ENCODE results near the gene EPB41L4B.

EPB41L4B gene

DNA sequence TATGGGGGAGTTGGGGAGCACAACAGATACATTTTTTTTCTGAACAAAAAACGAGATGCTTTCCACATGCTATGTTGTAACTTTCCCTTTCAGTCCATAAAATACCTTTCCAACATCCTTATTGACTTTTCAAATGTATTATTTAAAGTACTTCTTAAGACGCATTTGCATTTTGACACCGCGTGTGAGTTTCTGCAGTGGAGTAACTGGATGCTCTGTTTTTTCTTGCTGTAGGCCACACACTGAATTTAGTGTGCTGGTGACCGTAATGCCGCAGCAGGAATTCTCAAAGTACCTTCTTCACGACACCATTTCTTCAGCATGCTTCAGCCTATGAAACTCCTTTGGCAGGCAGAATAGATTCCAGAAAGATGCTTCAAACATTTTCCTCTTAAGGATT is 14.3 kb upstream of the EPB41L4B start:
- TF ChIP-seq, protein P1, sequence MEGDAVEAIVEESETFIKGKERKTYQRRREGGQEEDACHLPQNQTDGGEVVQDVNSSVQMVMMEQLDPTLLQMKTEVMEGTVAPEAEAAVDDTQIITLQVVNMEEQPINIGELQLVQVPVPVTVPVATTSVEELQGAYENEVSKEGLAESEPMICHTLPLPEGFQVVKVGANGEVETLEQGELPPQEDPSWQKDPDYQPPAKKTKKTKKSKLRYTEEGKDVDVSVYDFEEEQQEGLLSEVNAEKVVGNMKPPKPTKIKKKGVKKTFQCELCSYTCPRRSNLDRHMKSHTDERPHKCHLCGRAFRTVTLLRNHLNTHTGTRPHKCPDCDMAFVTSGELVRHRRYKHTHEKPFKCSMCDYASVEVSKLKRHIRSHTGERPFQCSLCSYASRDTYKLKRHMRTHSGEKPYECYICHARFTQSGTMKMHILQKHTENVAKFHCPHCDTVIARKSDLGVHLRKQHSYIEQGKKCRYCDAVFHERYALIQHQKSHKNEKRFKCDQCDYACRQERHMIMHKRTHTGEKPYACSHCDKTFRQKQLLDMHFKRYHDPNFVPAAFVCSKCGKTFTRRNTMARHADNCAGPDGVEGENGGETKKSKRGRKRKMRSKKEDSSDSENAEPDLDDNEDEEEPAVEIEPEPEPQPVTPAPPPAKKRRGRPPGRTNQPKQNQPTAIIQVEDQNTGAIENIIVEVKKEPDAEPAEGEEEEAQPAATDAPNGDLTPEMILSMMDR (IDR thresholded peaks at IDR 0.05; ENCODE audit: borderline replicate concordance, insufficient read depth, low read depth, low read length) = no peak
- H3K4me3 ChIP-seq (ENCODE audit: low read depth, low read length) = no peak overlapping the region

DNA sequence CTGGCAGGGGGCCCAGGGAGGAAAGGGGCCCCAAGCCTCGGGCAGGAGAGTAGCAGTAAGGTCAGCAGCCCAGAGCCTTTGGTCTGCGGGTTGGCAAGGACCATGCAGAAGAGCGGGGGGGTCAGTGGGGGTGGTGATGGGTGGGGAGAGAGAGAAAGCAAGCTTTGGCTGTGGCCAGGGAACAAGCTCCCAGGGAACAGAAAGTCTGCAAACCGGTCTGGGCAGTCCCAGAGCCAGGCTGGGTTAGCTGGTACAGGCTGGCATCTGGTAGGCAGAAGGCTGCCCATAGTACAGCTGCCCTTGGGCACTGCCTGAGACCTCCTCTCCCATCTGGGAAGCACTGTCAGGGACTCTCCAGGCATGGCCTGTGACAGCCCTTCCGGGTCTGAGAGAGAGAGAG is 10.5 kb upstream of the EPB41L4B start:
- no peak overlapping the region for H3K4me3 ChIP-seq (ENCODE audit: low read depth, low read length)
- TF ChIP-seq, protein P1 (IDR thresholded peaks at IDR 0.05; ENCODE audit: borderline replicate concordance, insufficient read depth, low read depth, low read length) = no peak

DNA sequence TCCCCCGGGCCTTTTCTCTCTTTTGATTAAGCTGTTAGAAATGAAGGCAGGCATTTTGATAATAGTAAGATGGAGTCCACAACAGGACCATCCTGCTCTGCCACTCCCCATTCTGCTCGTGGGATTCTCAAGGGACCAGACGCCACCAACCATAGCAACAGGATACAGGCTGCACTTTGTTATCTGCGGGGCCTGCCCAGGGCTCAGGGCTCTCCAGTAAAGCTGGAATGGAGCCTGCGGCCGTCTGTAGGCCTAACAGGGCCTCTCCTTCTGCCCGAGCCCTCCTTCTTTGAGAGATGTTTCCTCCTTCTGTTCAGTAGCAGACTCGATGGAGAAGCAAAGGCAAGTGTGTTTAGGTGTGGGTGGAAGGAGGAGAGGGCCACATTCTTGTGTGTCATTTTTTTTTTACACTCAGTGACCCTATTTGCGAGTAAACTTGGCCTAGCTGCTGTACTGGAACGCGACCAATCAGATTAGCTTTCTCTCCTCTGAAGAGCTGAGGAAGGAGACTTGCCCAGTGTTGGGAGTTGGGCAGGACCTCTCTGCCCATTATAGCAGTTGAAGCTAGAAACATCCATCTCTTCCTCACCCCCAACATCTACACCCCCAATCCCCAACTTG is 8.9 kb upstream of the EPB41L4B start:
- TF ChIP-seq, protein P1 (IDR thresholded peaks at IDR 0.05; ENCODE audit: borderline replicate concordance, insufficient read depth, low read depth, low read length) = no peak
- H3K4me3 ChIP-seq (ENCODE audit: low read depth, low read length) = no peak overlapping the region

DNA sequence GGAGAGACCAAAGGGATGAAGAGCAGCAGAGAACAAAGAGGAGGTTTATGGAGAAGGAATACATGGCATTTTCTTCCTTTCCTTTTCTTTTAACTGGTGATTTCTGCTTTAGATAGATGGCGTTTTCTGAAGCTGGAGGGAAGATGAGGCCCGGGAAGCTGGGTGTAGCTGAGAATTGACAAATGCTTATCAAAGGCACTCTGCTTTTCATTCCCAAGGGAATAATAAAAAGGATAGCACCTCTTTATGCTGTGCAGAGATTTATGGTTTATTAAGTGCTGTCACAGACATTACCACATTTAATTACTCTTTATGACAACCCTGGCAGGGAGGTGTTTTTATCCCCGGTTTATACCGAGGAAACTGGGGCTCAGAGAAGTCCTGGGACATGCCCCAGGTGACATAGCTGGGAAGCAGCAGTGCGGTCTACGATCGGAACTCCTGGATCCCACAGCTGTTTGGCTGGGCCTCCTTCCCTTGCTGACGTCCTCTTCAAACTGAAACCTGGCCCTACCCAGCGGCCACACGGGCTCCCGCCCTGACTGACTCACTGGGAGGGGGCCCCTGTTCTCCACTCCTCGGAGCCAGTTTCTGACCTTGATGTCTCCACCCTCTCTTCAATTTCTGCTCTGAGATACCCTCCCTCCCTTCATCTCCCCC is 8.2 kb upstream of the EPB41L4B start:
- no peak overlapping the region for H3K4me3 ChIP-seq (ENCODE audit: low read depth, low read length)
- TF ChIP-seq, protein P1 (IDR thresholded peaks at IDR 0.05; ENCODE audit: borderline replicate concordance, insufficient read depth, low read depth, low read length) = no peak

DNA sequence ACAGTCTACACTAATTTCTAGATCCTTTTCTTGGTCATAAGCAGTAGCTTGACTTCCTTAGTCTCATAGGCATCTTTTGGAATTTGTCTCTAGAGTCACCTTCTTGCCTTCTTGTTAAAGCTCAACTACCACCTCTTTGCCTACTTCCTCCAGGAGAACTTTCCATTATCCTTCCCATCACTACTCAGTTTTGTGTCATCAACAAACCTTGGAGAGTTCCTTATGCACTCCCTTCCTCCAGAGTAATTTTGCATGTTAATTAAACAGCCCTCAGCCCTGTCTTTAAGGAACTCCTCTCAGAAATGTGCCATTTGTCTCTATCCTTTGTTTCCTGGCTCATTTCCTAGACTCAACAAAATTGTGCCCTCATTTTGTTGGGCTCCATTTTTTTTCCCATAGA is 4.2 kb upstream of the EPB41L4B start:
- TF ChIP-seq, protein P1 (IDR thresholded peaks at IDR 0.05; ENCODE audit: borderline replicate concordance, insufficient read depth, low read depth, low read length) = no peak
- H3K4me3 ChIP-seq (ENCODE audit: low read depth, low read length) = no peak overlapping the region

DNA sequence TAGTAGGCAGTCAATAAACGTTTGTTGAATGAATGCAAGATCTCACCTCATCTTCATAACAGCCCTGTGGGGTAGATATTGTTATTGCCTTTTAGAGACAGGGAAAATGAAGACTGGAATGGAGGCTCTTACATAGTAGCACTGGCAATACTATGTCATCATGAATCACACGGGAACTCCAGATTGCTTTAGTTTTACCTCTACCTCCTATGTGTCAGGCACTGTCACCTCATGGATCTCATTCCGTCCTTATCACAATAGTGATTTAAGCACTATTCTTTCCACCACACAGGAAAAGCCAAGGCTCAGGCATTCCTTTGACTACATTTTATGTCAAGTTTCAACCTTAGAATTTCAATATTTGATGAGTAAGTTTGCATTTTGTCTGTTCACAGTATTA is 2.9 kb upstream of the EPB41L4B start:
- TF ChIP-seq, protein P1 (IDR thresholded peaks at IDR 0.05; ENCODE audit: borderline replicate concordance, insufficient read depth, low read depth, low read length) = no peak
- no peak overlapping the region for H3K4me3 ChIP-seq (ENCODE audit: low read depth, low read length)

DNA sequence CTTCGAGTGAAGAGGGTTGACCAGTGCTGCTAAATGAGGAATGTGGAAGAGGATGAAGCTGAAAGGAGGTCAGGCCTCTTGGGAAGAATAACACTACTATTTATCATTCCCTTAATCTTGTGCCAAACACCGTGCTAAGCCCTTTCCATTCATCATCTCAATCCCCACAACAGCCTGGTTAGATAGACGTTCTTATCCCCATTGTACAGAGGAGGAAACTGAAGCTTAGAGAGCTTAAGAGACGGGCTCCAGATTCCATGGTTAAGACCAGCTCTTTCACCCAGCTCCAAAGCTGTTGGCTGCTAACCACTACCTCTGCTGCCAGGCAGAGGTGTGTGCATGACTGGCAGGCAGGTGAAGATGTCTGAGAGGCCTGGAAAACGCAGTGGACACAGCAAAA is 868 bp upstream of the EPB41L4B start:
- TF ChIP-seq, protein P1 (IDR thresholded peaks at IDR 0.05; ENCODE audit: borderline replicate concordance, insufficient read depth, low read depth, low read length) = no peak
- H3K4me3 ChIP-seq (ENCODE audit: low read depth, low read length) = no peak overlapping the region

Measured in GM12875 (cell line).